Sigmoid colon (tissue), 7 donors: ENCODE data around the gene EIF4G3. TPM values are rescaled to one million over a fixed set of nuclear protein-coding genes. Genes with fewer than 3 reads are reported as not detected.
"Not testable (repeated sequence)": the region's sequence is repeated elsewhere in the genome, so short reads cannot be mapped to it uniquely, and the experiment has no call there.

Source experiments
- DNase-seq: peaks from one replicate; pipeline ENCODE4 v3.0.0-alpha.2; 2019
- H3K27ac ChIP-seq, 4 donors: fragments of 200-600 bp; sonication (generic); one replicate each; pipeline ENCODE4 v1.5.1; 2016 to 2019; ENCODE audit warnings: mild to moderate bottlenecking in 1 of 4
- H3K27me3 ChIP-seq, 3 donors: fragments of 200-600 bp; sonication (generic); one replicate each; pipeline ENCODE4 v1.5.1; 2019; ENCODE audit warnings: mild to moderate bottlenecking in 1 of 3
- H3K36me3 ChIP-seq, 4 donors: fragments of 200-600 bp; sonication (generic); one replicate each; pipeline ENCODE4 v1.5.1; 2016 to 2019
- H3K4me1 ChIP-seq, 4 donors: fragments of 200-600 bp; sonication (generic); one replicate each; pipeline ENCODE4 v1.5.1; 2017 to 2019
- H3K4me3 ChIP-seq, 4 donors: fragments of 200-600 bp; sonication (generic); one replicate each; pipeline ENCODE4 v1.5.1; 2017 to 2019; ENCODE audit warnings: mild to moderate bottlenecking in 2 of 4, moderate library complexity in 1 of 4
- H3K9me3 ChIP-seq, 4 donors: fragments of 200-600 bp in 3 of 4; sonication (generic) in 3 of 4; one replicate each; pipeline versions ENCODE4 v1.5.1 to v1.6.1; 2013 to 2019
- CTCF ChIP-seq, 4 experiments: fragments of 450-650 bp in 3 of 4; fragments of 200-600 bp in 1 of 4; IDR thresholded peaks; one replicate each; pipeline ENCODE4 v1.5.1; 2016 to 2019; ENCODE audit warnings: antibody characterized with exemption in 4 of 4, mild to moderate bottlenecking in 3 of 4, moderate library complexity in 2 of 4
- EP300 ChIP-seq, 4 donors: sonication (generic); formaldehyde crosslinking; IDR thresholded peaks; one replicate each; pipeline ENCODE4 v1.6.1; 2017; ENCODE audit warnings: antibody characterized with exemption in 4 of 4
- POLR2A ChIP-seq, 2 donors: fragments of 450-650 bp; IDR thresholded peaks; one replicate each; pipeline ENCODE4 v1.6.1; 2016; ENCODE audit warnings: antibody characterized with exemption in 2 of 2, mild to moderate bottlenecking in 2 of 2, moderate library complexity in 2 of 2
- POLR2AphosphoS5 ChIP-seq, 4 donors: sonication (generic); formaldehyde crosslinking; IDR thresholded peaks; one replicate each; pipeline ENCODE4 v1.6.1; 2017; ENCODE audit warnings: antibody characterized with exemption in 4 of 4
- WGBS, 2 donors: extraction: QIAGEN DNeasy Blood & Tissue Kit; methylation state at CpG; one replicate each; pipeline ENCODE4 v1.1.7; 2013; 5-methylcytosine and 5-hydroxymethylcytosine counted together
- intact Hi-C: fragments of 100-400 bp; cut with DNase I; formaldehyde crosslinking; loops from one replicate; pipeline ENCODE4 v1.15.1; 2023
- polyA plus RNA-seq, 3 donors: library from polyadenylated mRNA; stranded (reverse); fragments of 200-250 nt; gene quantifications; one replicate each; pipeline ENCODE4 v1.2.3, GENCODE V29; 2013
- total RNA-seq, 4 donors: library from RNA; depleted of rRNA; stranded (reverse); fragments of >200 nt; gene quantifications; one replicate each; pipeline ENCODE4 v1.1.0, GENCODE V29; 2016
- donor health status: healthy with polysubstance abuse.
- donor health status: Bipolar disorder and iron deficiency.
- donor health status: healthy.

EIF4G3 gene
- total and polyA plus RNA-seq, 7 donors, result 13.4 to 65.9 (median 33.5) TPM

GRCh38 chr1:21219674-21220073 is 43.0 kb upstream of the EIF4G3 start:
- Histone ChIP-seq H3K4me3 (no peak overlapping the region), H3K27me3 (no peaks in the 10 kb centered on the region), H3K27ac (no peak overlapping the region), H3K4me1 (peaks cover 0 to 5% (median 0%) of the 10 kb centered on the region in 4 donors), H3K9me3 (no peaks in the 10 kb centered on the region), H3K36me3 (peaks cover 48 to 74% (median 53%) of the 10 kb centered on the region in 4 donors)
- TF ChIP-seq CTCF (IDR thresholded peaks at IDR 0.05) (no peak), POLR2AphosphoS5 (IDR thresholded peaks at IDR 0.05) (no peak), EP300 (IDR thresholded peaks at IDR 0.05) (no peak), POLR2A (IDR thresholded peaks at IDR 0.05) (no peak)
- intact Hi-C loops, result no loop called here
- 95 to 96% methylated on average over 21 of the region's 21 CpGs for WGBS, 2 donors
- DNase-seq, result no peak

GRCh38 chr1:21217812-21218596 is 41.3 kb upstream of the EIF4G3 start:
- no peaks in the 10 kb centered on the region for H3K9me3 ChIP-seq
- H3K4me3 ChIP-seq, result no peak overlapping the region
- peaks cover 0 to 5% (median 0%) of the 10 kb centered on the region in 4 donors for H3K4me1 ChIP-seq
- no peak for DNase-seq
- 87 to 88% methylated on average over 20 of the region's 20 CpGs for WGBS, 2 donors
- peaks cover 35 to 57% (median 40%) of the 10 kb centered on the region in 4 donors for H3K36me3 ChIP-seq
- peak overlapping the region in 1 of 4 donors; percentile 8 for H3K27ac ChIP-seq
- TF ChIP-seq CTCF (IDR thresholded peaks at IDR 0.05), result peak in 1 of 4 experiments; percentile 42
- TF ChIP-seq POLR2A (IDR thresholded peaks at IDR 0.05), result no peak
- intact Hi-C loops, result no loop called here
- H3K27me3 ChIP-seq, result no peaks in the 10 kb centered on the region

GRCh38 chr1:21216835-21217811 is 40.4 kb upstream of the EIF4G3 start:
- Histone ChIP-seq H3K4me3 (no peak overlapping the region), H3K27ac (peak overlapping the region in 1 of 4 donors; percentile 8), H3K4me1 (peaks cover 0 to 5% (median 0%) of the 10 kb centered on the region in 4 donors), H3K9me3 (no peaks in the 10 kb centered on the region), H3K36me3 (peaks cover 30 to 49% (median 36%) of the 10 kb centered on the region in 4 donors), H3K27me3 (no peaks in the 10 kb centered on the region)
- WGBS, 2 donors, result 82 to 87% methylated on average over 18 to 19 of the region's 19 CpGs
- DNase-seq, result peak; percentile 76
- intact Hi-C loops, result no loop called here
- TF ChIP-seq EP300 (IDR thresholded peaks at IDR 0.05), result no peak
- peak; percentile 11 to 80 (median 52) for TF ChIP-seq CTCF (IDR thresholded peaks at IDR 0.05)
- TF ChIP-seq POLR2AphosphoS5 (IDR thresholded peaks at IDR 0.05), result no peak
- TF ChIP-seq POLR2A (IDR thresholded peaks at IDR 0.05), result no peak

- Histone ChIP-seq H3K4me3 (no peak overlapping the region), H3K27me3 (no peaks in the 10 kb centered on the region), H3K27ac (no peak overlapping the region), H3K9me3 (no peaks in the 10 kb centered on the region), H3K36me3 (no peaks in the 10 kb centered on the region), H3K4me1 (no peaks in the 10 kb centered on the region)
- TF ChIP-seq CTCF (IDR thresholded peaks at IDR 0.05) (no peak), POLR2AphosphoS5 (IDR thresholded peaks at IDR 0.05) (no peak), POLR2A (IDR thresholded peaks at IDR 0.05) (no peak), EP300 (IDR thresholded peaks at IDR 0.05) (no peak)
- no peak for DNase-seq
- intact Hi-C loops, result no loop called here
- 63 to 71% methylated on average over 3 of the region's 3 CpGs for WGBS, 2 donors
These were observed 35.4 kb upstream of the EIF4G3 start for GRCh38 chr1:21212126-21212525.

GRCh38 chr1:21208137-21208700 is 31.5 kb upstream of the EIF4G3 start:
- WGBS, 2 donors, result 76 to 79% methylated on average over 6 of the region's 6 CpGs
- intact Hi-C loops, H3K4me3 ChIP-seq, H3K27ac ChIP-seq, H3K9me3 ChIP-seq, H3K27me3 ChIP-seq, H3K36me3 ChIP-seq, H3K4me1 ChIP-seq, DNase-seq: not testable (repeated sequence)
